ENCODE data around the gene CSF1. TPM values are rescaled to one million over a fixed set of nuclear protein-coding genes. Genes with fewer than 3 reads are reported as not detected.
A peak's percentile ranks its signal among the peaks of the same experiment; 100 is the strongest.

Gene CSF1
- total and polyA plus RNA-seq, 2 of the 13 experiments (the other 11 are each of a cell fraction or from before 2014, with no cell fraction given) = 4.6 to 13.3 TPM

DNA sequence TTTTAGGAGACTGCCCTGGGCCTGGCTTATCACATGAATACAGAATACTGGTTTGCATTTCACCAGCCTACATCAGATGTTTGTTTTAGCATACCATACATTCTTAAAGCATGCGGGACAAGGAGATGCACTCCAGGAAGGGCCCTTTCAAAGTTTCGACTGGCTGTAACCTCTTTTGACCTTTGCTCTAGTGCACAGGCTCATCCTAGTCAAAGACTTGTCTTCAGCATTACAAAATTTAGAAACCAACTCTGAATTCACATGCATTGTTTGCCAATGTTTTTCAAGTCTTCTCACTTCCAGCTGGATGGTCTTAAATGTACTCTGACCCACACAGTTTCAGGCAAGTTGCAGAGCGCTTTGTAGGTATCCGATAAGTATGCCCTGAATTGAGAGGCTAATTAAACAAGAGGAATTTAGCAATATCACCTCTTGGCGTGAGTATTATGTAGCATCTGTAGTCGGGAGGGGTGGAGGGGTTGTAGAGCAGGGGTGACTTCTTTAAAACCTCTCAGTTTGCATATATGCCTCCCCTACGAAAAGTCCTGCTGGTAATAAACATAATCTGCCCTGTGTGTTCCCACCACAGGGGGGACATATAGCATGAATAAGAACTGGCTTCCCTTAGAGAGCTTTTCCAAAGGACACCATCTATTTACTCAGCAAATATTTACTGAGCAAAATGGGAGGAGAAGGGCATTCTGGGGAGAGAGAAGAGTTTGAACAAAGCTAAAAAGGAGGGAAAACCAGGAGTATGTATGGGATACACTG is 49.5 kb downstream of the CSF1 start (continued):
- peak; percentile 93 for TF ChIP-seq RXRB (CRISPR knock-in tag; IDR thresholded peaks at IDR 0.05; ENCODE audit: borderline replicate concordance)
- TF ChIP-seq ZNF251 (CRISPR knock-in tag; IDR thresholded peaks at IDR 0.05) = no peak
- TF ChIP-seq, protein P1, sequence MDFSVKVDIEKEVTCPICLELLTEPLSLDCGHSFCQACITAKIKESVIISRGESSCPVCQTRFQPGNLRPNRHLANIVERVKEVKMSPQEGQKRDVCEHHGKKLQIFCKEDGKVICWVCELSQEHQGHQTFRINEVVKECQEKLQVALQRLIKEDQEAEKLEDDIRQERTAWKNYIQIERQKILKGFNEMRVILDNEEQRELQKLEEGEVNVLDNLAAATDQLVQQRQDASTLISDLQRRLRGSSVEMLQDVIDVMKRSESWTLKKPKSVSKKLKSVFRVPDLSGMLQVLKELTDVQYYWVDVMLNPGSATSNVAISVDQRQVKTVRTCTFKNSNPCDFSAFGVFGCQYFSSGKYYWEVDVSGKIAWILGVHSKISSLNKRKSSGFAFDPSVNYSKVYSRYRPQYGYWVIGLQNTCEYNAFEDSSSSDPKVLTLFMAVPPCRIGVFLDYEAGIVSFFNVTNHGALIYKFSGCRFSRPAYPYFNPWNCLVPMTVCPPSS (IDR thresholded peaks at IDR 0.05) = no peak
- TF ChIP-seq ZSCAN29 (CRISPR knock-in tag; conservative IDR thresholded peaks at IDR 0.05) = peak; percentile 80; the same call in 1 of the 2 replicates
- TF ChIP-seq ASH2L (IDR thresholded peaks at IDR 0.05; ENCODE audit: insufficient read length, low read depth, low read length) = peak; percentile 92
- peak; percentile 22; the same call in 1 of the 2 replicates for TF ChIP-seq LCORL (IDR thresholded peaks at IDR 0.05)
- TF ChIP-seq LCORL (CRISPR knock-in tag; IDR thresholded peaks at IDR 0.05) = peak; percentile 90
- TF ChIP-seq, protein P2, sequence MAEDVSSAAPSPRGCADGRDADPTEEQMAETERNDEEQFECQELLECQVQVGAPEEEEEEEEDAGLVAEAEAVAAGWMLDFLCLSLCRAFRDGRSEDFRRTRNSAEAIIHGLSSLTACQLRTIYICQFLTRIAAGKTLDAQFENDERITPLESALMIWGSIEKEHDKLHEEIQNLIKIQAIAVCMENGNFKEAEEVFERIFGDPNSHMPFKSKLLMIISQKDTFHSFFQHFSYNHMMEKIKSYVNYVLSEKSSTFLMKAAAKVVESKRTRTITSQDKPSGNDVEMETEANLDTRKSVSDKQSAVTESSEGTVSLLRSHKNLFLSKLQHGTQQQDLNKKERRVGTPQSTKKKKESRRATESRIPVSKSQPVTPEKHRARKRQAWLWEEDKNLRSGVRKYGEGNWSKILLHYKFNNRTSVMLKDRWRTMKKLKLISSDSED (CRISPR knock-in tag; IDR thresholded peaks at IDR 0.05) = no peak
- peak; percentile 61; the same call in 1 of the 2 replicates for TF ChIP-seq NKX3-1 (CRISPR knock-in tag; IDR thresholded peaks at IDR 0.05)
- TF ChIP-seq ZNF343 (CRISPR knock-in tag; IDR thresholded peaks at IDR 0.05) = no peak
- no peak for TF ChIP-seq SYNCRIP (IDR thresholded peaks at IDR 0.05; ENCODE audit: insufficient read depth, low read depth, low read length)
- no peak for TF ChIP-seq ZNF121 (CRISPR knock-in tag; IDR thresholded peaks at IDR 0.05)
- TF ChIP-seq FOXK2 (IDR thresholded peaks at IDR 0.05) = no peak
- TF ChIP-seq KMT2A (CRISPR knock-in tag; IDR thresholded peaks at IDR 0.05) = no peak
- TF ChIP-seq HOXA7 (CRISPR knock-in tag; IDR thresholded peaks at IDR 0.05) = no peak
- peak; percentile 100 for TF ChIP-seq SP5 (CRISPR knock-in tag; IDR thresholded peaks at IDR 0.05; ENCODE audit: borderline replicate concordance, low read depth)
- TF ChIP-seq, protein P3, sequence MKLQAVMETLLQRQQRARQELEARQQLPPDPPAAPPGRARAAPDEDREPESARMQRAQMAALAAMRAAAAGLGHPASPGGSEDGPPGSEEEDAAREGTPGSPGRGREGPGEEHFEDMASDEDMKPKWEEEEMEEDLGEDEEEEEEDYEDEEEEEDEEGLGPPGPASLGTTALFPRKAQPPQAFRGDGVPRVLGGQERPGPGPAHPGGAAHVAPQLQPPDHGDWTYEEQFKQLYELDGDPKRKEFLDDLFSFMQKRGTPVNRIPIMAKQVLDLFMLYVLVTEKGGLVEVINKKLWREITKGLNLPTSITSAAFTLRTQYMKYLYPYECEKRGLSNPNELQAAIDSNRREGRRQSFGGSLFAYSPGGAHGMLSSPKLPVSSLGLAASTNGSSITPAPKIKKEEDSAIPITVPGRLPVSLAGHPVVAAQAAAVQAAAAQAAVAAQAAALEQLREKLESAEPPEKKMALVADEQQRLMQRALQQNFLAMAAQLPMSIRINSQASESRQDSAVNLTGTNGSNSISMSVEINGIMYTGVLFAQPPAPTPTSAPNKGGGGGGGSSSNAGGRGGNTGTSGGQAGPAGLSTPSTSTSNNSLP (IDR thresholded peaks at IDR 0.05; ENCODE audit: low read depth, low read length) = peak; percentile 62; the same call in 1 of the 2 replicates
- 0 out of 2 replicates have a peak, but pooled peaks have one; percentile 27 for TF ChIP-seq ESRRA (CRISPR knock-in tag; IDR thresholded peaks at IDR 0.05; ENCODE audit: low read depth)
- TF ChIP-seq MAFK (conservative IDR thresholded peaks at IDR 0.05 in 1 of 2, IDR thresholded peaks at IDR 0.05 in 1 of 2; ENCODE audit: low read length in 2 of 2) = no peak
- peak; percentile 64; the same call in 1 of the 2 replicates for TF ChIP-seq TARDBP (CRISPR knock-in tag; IDR thresholded peaks at IDR 0.05)
- TF ChIP-seq, protein P4, sequence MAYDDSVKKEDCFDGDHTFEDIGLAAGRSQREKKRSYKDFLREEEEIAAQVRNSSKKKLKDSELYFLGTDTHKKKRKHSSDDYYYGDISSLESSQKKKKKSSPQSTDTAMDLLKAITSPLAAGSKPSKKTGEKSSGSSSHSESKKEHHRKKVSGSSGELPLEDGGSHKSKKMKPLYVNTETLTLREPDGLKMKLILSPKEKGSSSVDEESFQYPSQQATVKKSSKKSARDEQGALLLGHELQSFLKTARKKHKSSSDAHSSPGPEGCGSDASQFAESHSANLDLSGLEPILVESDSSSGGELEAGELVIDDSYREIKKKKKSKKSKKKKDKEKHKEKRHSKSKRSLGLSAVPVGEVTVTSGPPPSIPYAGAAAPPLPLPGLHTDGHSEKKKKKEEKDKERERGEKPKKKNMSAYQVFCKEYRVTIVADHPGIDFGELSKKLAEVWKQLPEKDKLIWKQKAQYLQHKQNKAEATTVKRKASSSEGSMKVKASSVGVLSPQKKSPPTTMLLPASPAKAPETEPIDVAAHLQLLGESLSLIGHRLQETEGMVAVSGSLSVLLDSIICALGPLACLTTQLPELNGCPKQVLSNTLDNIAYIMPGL (CRISPR knock-in tag; IDR thresholded peaks at IDR 0.05; ENCODE audit: borderline replicate concordance in 1 of 2, low read depth in 1 of 2) = peak in 1 of 2 experiments; percentile 37; a peak in 1 of 4 replicates
- 0 out of 2 replicates have a peak, but pooled peaks have one; percentile 22 for TF ChIP-seq KAT8 (CRISPR knock-in tag; IDR thresholded peaks at IDR 0.05)
- 0 out of 2 replicates have a peak, but pooled peaks have one; percentile 58 for TF ChIP-seq BRD4 (CRISPR knock-in tag; IDR thresholded peaks at IDR 0.05)

Measured in HepG2 (cell line).